Activated naive CD8-positive, alpha-beta T cell (primary cell): ENCODE data around the gene ZNF844.
A peak's percentile ranks its signal among the peaks of the same experiment; 100 is the strongest.

Source experiments
- H3K27ac Mint-ChIP-seq: one replicate; pipeline ENCODE4 v1.8.0; 2021; ENCODE audit warnings: mixed read lengths
- H3K27me3 Mint-ChIP-seq: one replicate; pipeline ENCODE4 v1.8.0; 2021; ENCODE audit warnings: mixed read lengths
- H3K36me3 Mint-ChIP-seq: one replicate; pipeline ENCODE4 v1.8.0; 2021; ENCODE audit warnings: mixed read lengths
- H3K4me1 Mint-ChIP-seq: one replicate; pipeline ENCODE4 v1.8.0; 2021; ENCODE audit warnings: low read depth, mixed read lengths
- H3K4me3 Mint-ChIP-seq: one replicate; pipeline ENCODE4 v1.8.0; 2021; ENCODE audit warnings: mild to moderate bottlenecking, mixed read lengths
- H3K9me3 Mint-ChIP-seq: one replicate; pipeline ENCODE4 v1.8.0; 2021; ENCODE audit warnings: low read depth, mixed read lengths

ZNF844 gene

DNA sequence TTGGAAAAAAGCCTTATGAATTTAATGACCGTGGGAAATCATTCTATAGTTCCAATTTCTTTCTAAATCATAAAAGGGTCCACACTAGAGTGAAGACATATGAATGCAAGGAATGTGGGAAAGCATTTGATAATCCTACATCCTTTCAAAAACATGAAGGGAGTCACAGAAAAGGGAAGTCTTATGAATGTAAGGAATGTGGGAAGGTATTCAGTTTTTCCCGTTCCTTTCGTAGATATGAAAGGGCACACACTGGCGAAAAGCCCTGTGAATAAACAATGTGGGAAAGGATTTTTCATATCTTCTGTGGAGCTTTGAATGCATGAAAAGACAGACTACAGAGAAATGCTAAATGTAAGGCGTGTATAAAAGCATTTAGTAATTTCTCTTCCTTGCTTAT lies 48.6 kb downstream of the ZNF844 start:
- peaks cover 4% of the 10 kb centered on the region for H3K4me1 Mint-ChIP-seq
- peaks cover 12% of the 10 kb centered on the region for H3K36me3 Mint-ChIP-seq
- peak overlapping the region; percentile 31 for H3K27ac Mint-ChIP-seq
- no peak overlapping the region for H3K4me3 Mint-ChIP-seq
- H3K9me3 Mint-ChIP-seq: peaks cover 15% of the 10 kb centered on the region
- no peaks in the 10 kb centered on the region for H3K27me3 Mint-ChIP-seq

DNA sequence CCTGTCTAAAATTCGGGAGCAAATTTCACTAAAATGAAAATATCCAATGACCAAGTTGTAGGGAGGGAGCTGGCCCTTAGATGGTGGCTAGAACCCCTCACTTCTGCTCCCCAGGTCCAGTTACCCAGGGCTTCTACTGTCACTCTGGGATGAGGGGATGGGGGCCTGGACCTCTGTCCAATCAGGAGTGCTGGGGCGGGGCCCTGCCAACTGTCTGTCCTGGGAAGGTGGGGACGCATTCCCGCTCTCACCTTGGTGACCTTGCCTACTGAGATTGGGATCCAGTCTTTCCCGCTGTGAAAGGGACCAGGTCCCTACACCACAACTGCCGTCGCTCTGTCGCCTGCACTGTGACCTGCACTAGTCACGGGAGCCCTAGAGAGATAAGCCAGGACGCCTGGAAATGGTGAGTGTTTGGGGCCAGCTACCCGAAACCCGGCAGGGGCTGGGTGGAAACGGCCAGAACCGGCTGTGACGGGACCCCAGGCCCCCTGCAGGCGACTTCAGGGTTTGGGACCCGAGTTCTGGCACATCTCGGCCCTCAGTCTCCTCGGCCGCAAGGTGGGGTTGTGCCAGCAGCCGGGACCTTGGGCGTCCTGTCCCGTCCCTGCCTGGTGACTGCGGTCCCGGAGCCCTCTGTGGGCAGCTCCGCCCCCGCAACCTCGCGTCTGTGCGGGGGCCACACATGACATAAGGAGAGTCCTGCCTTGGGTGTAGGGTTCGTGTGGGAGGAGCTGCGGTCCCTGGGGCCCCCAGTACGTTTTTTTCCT lies 52.9 kb downstream of the ZNF844 start:
- no peak overlapping the region for H3K4me3 Mint-ChIP-seq
- no peaks in the 10 kb centered on the region for H3K27me3 Mint-ChIP-seq
- H3K36me3 Mint-ChIP-seq: peaks cover 6% of the 10 kb centered on the region
- peaks cover 12% of the 10 kb centered on the region for H3K9me3 Mint-ChIP-seq
- no peak overlapping the region for H3K27ac Mint-ChIP-seq
- H3K4me1 Mint-ChIP-seq: peaks cover 4% of the 10 kb centered on the region

DNA sequence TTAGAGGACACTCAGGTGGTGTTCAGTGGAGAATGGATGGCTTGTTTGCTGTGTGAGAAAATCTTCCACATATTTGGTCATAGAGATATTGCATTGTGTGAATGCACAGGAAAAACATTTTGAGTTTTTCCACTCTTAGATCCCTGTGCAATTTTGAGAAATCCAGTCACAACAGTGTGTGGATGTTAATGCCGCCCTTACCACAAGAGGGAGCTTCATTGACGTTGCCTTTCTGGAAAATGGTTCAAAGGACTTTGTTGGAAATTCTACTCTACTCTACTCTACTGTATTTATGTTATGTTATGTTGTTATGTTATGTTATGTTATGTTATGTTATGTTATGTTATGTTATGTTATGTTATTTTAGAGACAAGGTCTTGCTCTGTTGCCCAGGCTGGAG lies 62.2 kb downstream of the ZNF844 start:
- Mint-ChIP-seq H3K27ac (no peak overlapping the region), H3K36me3 (peaks cover 12% of the 10 kb centered on the region), H3K27me3 (no peaks in the 10 kb centered on the region), H3K9me3 (no peaks in the 10 kb centered on the region), H3K4me3 (no peak overlapping the region), H3K4me1 (no peaks in the 10 kb centered on the region)
